Measurements from ENCODE around the gene GNG7.
"Not testable (repeated sequence)": the region's sequence is repeated elsewhere in the genome, so short reads cannot be mapped to it uniquely, and the experiment has no call there.

GNG7 gene

DNA sequence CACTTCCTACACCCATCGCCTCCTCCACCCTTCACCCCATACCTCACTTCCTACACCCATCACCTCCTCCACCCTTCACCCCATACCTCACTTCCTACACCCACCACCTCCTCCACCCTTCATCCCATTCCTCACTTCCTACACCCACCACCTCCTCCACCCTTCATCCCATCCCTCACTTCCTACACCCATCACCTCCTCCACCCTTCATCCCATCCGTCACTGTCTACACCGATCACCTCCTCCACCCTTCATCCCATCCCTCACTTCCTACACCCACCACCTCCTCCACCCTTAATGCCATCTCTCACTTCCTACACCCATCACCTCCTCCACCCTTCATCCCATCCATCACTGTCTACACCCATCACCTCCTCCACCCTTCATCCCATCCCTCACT lies 10.7 kb upstream of the GNG7 start:
- DNase-seq (ENCODE audit: low read depth in 2 of 2), result not testable (repeated sequence)

DNA sequence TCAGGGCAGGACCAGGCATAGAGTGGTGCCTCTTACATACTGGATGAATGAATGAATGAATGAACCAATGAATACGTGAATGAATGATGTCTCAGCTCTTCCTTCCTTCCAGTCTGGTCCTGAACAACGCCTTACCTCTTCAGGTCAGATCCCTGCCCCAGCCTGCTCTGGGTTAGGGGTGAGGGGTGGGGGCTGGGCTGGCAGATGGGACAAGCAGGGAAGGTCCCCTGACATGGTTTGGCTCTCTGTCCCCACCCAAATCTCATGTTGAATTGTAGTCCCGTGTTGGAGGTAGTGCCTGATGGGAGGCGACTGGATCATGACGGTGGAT lies 9.3 kb upstream of the GNG7 start:
- DNase-seq (ENCODE audit: low read depth in 2 of 2), result no peak

DNA sequence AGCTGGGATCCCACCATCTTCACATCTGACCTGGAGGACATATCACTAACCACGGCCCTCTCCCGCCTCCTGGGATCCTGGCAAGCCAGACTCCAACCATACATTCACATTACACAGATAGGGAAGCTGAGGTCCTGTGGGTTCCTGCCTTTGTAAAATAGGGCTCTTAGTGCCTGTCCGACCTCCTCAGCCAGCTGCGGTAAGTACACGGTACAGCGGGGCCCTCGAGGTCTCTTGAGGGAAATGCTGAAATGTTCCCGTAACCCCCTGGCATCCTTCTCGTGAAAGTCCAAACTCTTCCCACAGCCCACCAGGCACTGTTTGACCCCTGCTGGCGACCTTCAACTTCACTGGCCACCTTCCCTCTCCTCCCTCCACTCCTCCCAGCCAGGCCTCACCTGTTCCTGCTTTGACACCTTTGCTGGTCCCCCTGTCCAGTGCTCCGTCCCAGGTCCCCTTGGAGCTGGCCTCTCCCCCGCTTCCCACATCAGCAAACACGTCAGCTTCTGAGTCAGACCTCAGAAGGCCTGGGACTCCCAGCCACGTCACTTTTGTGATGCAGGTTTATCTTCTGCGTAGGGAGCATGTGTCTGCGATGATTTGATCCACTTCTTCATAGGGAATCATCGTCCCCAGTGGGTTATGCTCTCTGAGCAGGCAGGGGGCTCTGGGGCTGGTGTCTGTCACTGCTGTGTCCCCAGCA lies 8.8 kb upstream of the GNG7 start:
- no peak for DNase-seq (ENCODE audit: low read depth in 2 of 2)

DNA sequence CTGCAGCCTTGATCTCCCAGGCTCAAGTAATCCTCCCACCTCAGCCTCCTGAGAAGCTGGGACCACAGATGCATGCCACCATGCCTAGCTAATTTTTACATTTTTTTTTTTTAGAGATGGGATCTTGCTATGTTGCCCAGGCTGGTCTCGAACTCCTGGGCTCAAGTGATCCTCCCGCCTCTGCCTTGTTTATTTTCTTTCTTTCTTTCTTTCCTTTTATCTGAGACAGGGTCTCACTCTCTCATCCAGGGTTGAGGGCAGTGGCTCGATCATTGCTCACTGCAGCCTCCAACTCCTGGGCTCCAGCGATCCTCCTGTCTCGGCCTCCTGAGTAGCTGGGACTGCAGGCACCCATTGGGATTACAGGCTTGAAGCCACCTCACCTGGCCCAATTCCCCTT lies 3.8 kb upstream of the GNG7 start:
- no peak for DNase-seq (ENCODE audit: low read depth in 2 of 2)

DNA sequence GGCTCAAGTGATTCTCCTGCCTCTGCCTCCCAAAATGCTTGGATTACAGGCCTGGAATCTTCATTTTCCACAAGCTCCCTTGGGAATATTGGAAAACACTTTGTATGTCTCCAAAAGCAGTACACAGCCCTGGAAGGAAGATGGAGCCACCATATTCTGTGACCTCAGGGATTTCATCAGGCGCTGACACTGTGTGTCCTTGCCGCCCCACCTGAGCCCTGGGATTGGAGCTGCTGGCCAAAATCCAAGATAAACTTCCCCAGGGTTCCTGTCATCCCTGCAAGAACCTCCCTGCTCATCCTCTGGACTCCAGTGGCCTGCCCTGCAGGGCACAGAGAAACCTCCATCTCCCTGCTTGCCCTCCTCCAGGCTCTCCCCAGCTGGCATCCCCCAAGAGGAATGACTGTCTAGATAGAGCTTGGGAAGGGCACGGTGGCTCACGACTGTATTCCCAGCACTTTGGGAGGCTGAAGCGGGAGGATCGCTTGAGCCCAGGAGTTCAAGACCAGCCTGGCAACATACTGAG lies 1.3 kb upstream of the GNG7 start:
- DNase-seq (ENCODE audit: low read depth in 2 of 2), result no peak

DNA sequence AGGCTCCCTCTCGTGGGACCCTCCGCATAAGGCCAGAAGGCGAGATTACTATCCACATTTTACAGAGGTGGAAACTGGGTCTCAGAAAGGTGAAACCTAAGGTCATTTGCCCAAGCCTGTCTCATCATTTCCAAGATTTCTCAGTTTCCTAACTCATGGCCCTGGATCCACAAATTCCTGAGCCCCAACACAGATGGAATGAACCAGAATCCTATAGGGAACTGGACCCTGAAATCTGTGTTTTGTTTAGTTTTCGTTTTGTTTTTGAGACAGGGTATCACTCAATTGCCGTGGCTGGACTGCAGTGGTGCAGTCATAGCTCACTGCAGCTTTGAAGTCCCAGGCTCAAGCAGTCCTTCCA lies 563 bp upstream of the GNG7 start:
- DNase-seq (ENCODE audit: low read depth in 2 of 2), result no peak

DNA sequence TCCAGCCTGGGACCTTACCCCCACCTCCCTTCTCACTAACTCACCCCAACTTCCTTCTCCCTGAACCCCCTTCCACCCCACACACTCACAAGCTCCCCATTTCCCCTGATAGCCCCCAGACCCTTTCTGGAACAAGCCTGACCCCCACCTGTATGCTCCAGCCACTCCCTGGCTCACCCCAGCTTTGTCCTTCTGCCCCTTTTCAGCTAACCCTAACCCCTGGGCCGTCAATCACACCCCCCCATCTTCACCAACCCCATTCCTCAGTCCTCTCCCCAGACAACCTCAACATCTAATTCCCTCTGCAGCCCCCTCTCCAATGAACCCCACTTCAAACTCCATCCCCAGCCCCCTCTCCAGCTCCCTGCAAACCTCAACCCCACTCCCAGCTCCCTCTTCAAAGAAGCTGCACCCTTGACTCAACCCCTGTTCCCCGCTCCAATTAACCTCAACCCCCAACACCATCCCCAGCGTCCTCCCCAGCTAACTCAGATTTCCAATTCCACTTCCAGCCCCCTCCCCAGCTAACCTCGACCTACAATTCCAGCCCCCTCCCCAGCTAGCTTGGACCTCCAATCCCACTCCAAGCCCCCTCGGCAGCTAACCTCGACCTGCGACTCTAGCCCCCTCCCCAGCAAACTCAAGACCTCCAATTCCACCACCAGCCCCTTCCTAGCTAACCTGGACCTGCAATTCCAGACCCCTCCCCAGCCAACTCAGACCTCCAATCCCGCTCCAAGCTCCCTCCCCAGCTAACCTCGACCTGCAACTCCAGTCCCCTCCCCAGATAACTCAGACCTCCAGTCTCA lies 929 bp downstream of the GNG7 start:
- no peak for DNase-seq (ENCODE audit: low read depth in 2 of 2)

DNA sequence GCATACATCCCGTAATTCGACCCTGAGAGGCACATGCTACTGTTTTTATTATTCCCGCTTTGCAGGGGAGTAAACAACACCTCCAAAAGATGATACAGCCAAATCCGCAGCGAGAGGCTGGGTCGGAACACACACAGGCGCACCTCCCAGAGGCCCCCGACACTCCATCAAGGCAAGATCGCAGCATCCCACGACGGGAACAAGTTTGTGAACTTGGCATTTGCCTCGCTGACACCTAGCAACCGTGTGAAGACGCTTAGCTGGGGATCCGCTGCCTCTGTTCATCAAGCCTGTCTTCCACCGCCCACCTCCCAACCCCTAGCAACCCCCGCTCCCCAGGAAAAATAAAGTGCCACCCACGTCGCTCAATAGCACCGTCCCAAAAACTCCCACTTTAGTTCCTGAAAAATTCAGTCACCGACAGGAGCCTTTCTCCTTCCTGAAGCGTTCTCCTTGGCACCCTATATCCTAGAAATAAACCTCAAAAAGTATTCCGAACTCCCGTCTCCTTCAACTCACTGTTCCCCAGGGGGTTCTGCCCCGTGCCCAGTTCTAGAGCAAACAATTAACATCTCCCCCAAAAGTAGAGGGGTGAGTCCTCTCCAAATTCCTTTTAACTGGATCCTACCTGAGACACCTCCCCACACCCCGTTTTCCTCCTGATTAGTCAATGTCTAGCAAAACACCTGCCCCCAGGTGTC lies 1.7 kb downstream of the GNG7 start:
- no peak for DNase-seq (ENCODE audit: low read depth in 2 of 2)

DNA sequence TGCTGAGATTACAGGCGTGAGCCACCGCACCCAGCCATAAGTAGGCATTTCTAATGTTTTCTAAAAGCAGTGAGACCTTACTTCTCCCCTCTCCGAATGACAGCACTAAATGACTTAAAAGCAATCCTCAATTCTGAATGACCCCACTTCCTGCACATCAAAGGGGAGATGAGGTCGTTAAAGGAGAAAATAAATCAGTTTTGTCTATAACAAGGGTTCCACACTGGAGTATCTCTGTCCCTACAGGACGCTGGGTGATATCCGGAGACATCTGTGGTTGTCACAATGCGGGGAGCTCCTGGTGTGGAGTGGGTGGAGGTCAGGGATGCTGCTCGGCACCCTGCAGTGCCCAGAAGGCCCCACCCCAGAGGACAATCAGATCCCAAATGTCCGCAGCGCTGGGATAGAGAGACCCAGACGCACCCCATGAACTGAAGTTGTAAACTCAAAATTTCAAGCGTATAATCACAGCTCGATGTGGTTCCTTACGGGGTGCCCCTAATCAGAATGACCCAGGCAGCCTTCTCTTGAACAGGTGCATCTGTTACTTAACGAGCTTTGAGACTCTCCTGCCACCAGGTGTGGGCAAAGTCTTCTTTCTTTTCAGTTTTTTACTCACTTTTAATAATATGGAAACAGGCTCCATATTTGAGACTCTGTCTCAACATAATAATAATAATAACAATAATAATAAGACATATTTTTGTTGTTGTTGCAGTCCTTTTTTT lies 2.9 kb downstream of the GNG7 start:
- no peak for DNase-seq (ENCODE audit: low read depth in 2 of 2)

DNA sequence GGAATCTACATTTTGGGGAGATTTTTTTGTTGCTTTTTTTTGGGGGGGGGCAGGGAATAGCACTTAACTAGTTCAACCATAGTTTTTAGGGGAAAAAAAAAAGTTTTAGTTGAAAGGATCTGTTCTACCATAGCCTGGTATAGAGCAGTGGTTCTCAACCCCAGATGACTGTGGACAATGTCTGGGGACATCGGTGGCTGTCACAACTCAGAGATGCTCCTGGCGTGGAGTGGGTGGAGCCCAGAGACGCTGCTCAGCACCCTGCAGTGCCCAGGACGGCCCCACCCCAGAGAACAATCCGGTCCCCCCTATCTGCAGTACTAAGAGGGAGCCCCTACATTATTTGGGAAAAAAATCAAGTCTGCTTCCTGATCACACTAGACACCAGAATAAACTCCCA lies 8.3 kb downstream of the GNG7 start:
- DNase-seq (ENCODE audit: low read depth in 2 of 2), result no peak

DNA sequence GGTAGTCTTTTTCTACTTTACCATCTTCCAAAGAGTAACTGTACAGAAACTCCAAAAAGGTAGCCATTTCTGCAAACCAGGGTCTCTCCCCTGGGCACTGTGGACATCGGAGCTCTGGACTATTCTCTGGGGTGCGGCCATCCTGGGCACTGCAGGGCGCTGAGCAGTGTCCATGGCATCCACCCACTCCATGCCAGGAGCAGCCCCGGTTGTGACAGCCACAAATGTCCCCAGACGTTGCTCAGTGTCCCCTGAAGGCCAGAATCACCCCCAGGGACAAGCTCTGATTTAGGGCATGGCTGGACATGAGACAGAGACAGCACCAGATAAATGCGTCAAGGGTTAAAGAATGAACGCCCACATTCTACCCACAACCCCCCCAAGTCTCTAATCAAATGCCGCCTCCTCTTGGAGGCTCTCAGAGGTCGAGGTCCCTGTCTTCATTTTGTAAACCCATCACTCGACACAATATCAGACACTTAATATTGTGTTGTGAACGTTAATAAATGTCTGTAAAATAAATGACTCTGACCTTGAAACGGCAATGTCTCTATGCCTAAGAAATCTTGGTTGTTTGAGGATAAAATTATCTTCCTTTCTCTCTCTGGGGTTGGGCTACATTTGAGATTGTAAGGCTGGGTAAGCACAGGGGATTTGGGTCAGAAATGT lies 8.9 kb downstream of the GNG7 start:
- no peak for DNase-seq (ENCODE audit: low read depth in 2 of 2)

DNA sequence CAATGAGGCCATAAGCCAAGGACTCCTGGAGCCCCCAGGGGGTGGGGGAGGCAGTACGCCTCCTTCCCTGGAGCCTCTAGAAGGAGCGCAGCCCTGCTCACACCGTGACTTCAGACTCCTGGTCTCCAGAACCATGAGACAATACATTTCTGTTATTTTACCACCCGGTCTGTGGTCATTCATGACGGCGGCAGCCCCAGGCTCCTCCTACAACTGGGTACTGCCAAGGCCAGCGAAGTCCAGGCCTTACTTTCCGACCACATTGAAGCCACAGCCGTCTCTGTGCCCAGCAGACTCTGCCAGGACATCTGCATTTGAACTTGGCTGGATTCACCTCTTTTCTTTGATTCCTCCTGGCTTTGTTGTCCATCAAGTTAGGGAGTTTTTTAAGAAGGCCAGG lies 10.5 kb downstream of the GNG7 start:
- DNase-seq (ENCODE audit: low read depth in 2 of 2), result no peak

DNA sequence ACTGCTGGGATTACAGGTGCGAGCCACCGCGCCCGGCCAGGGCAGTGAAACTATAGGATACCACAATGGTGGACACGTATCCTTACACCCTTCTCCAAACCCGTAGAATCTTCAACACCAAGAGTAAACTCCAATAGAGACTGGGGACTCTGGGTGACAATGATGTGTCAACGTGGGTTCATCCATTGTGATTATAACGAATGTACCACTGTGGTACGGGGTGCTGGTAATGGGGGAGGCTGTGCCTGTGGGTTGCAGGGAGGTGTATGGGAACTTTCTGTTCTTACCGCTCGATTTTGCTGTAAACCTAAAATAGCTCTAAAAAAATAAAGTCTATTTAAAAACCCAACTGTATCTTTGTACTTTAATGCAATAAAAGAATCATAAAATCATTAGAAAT lies 11.6 kb downstream of the GNG7 start:
- DNase-seq (ENCODE audit: low read depth in 2 of 2), result no peak

DNA sequence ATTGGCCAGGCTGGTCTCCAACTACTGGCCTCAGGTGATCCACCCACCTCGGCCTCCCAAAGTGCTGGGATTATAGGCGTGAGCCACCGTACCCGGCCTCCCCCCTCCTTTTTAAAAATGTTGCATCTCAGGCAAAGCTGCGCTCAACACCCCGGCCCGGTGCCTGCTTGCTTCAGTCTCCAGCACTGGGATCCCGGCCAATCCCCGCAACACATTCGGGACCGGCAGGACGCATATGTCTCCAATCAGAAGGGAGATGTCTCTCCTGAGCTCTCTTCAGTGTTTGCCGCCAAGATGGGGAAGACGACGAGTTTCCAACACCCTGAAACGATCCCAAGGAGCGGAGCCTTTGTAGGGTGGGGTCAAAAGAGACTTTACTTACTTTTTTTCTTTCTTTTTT lies 16.1 kb downstream of the GNG7 start:
- DNase-seq (ENCODE audit: low read depth in 2 of 2), result no peak

DNA sequence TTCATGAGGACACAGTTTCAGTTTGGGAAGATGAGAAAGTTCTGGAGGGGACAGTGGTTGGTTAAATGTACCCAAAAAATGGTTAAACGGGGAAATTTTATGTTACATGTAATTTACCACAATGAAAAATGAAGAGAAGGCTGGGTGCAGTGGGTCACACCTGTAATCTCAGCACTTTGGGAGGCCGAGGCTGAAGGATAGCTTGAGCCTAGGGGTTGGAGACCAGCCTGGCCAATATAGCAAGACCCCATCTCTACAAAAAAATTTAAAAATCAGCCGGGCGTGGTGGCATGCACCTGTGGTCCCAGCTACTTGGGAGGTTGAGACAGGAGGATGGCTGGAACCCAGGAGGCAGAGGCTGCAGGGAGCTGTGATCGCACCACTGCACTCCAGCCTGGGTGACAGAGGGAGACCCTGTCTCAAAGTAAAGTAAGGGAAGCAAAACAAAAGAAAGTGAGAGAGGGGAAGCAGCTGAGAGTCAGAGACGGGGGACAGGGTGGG lies 17.2 kb downstream of the GNG7 start:
- no peak for DNase-seq (ENCODE audit: low read depth in 2 of 2)

DNA sequence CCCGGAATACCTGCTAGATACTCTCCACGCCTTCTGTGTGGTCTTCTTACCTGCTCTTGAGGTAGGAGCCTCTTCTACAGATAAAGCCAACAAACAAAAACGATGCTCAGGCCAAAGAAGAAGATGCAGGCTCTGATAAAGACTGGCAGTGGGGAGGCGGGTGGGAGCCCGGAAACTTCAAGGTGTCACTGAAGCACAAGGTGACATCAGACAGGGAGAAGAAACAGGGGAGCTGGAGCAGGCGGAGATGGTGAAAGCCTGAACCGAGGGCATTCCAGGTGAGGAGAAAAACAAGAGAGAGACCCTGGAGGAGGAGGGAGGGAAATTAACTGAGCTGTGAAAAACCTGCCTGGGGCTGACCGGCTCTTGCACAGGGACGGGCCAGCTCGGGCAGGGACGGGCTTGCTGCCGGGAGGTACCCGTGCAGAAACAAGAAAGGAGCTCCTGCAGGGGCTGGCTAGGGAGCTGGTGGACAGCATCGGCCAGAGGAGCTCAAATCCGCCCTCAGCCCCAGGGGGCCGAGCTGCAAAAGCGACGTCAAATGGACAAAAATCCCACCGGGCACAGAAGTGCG lies 19.0 kb downstream of the GNG7 start:
- DNase-seq (ENCODE audit: low read depth in 2 of 2), result no peak

DNA sequence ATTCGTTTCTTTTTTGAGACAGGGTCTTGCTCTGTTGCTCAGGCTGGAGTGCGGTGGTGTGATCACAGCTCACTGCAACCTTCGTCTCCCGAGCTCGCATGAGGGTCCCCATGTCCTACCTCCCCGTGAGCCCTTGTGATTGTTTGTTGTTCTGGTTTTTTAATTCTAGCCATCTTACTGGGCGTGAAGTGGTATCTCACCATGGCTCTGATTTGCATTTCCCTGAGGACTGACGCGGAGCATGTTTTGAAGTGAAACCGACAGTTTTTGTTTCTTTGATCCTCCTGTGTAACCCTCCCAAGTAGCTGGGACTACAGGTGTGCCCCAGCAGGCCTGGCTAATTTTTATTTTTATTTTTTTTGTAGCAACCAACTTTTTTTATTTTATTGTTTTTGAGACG lies 21.7 kb downstream of the GNG7 start:
- DNase-seq (ENCODE audit: low read depth in 2 of 2), result no peak

DNA sequence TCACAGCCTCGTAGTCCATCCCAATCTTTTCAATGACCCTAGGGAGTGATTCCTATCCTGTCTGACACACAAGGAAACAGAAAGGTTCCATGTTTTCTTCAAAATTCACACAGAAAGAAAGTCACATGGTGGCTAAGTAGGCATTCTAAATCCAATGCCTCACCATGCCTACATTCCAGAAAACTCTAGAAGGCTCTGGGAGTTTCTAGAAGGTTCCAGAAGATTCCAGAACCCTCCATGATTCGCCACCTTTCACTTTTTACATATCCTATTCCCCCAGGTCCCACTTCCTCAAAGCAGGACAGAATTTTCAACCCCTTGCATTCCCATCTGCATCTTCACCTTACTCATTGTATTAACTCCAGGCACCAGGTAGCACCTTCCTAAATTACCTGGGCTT lies 23.1 kb downstream of the GNG7 start:
- DNase-seq (ENCODE audit: low read depth in 2 of 2), result no peak

DNA sequence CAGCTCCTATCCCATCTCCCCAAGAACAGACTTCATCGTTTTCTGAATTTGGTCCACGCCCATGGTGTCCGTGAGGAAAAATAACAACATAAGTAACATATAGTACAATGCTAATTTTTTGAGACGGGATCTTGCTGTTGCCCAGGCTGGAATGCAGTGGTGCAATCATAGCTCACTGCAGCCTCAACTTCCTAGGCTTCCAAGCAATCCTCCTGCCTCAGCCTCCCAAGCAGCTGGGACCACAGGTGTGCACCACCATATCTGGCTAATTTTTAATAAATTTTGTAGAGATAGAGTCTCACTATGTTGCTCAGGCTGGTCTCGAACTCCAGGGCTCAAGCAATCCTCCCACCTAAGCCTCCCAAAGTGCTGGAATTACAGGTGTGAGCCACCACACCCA lies 23.5 kb downstream of the GNG7 start:
- not testable (repeated sequence) for DNase-seq (ENCODE audit: low read depth in 2 of 2)

DNA sequence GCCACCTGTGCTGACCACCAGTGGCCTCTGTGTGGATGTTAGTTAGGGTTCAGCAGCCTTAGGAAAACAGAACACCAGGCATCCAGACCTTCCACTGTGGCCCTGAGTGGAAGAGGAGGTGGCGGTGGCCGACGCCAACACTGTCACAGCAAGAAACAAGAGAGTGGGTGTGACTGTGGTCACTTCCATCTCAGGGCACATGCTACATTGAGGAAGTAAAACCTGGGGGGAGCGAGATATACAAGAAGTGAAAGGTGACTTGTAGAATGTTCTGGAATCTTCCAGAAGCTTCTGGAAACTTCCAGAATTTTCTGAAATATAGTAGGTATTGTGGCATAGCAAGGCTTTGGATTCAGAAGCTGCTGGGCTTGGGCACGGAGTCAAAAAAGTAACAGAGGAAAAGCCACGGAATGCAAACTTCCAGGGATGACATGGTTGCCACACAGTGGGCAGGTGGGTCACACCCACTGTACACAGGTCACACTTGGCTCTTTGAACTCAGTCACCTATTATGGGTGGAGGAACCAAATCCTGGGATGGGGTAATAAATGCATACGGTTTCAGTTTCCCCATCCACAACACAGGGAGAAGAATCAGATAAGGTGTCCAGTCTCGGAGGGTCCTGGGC lies 24.3 kb downstream of the GNG7 start:
- no peak for DNase-seq (ENCODE audit: low read depth in 2 of 2)

DNA sequence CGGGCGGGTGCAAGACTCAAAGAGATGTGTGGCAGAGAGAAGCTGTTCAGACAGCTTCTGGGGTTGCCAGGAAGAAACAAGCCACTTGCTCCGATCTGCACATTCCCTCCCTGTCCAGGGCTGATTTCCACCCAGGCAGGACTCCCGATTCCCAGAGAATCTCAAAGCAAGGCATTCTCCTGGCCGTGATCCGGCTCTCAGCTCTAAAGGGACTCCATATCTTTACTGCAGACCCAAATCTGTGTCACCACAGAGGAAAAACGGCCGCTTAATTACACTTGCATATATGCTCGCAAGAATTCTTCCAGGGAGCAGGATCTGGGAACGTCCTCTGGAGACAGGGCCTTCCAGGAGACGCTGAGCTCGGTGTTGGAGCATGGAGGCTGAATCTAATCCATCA lies 25.7 kb downstream of the GNG7 start:
- DNase-seq (ENCODE audit: low read depth in 2 of 2), result no peak

Measured in fibroblast of skin of left biceps (primary cell).